HepG2 (cell line): Measurements from ENCODE around the gene HNRNPC. TPM values are rescaled to one million over a fixed set of nuclear protein-coding genes. Genes with fewer than 3 reads are reported as not detected.

Source experiments
- CC2D1A ChIP-seq: sonication (generic); formaldehyde crosslinking; IDR thresholded peaks from 2 replicates; pipeline ENCODE4 v1.8.1; 2023; ENCODE audit warnings: mild to moderate bottlenecking, missing genetic modification reagents
- CREB3 ChIP-seq: sonication (generic); formaldehyde crosslinking; IDR thresholded peaks from 2 replicates; pipeline ENCODE4 v1.5.0; 2020; ENCODE audit warnings: missing genetic modification reagents
- HHEX ChIP-seq: IDR thresholded peaks from 2 replicates; pipeline ENCODE4 v1.6.1; 2016; ENCODE audit warnings: control low read depth
- HNRNPL ChIP-seq: fragments of 200-400 bp; formaldehyde crosslinking; IDR thresholded peaks from 2 replicates; pipeline ENCODE4 v1.6.1; 2017; ENCODE audit warnings: mild to moderate bottlenecking, low read depth, low read length
- KLF11 ChIP-seq: IDR thresholded peaks from 2 replicates; pipeline ENCODE4 v1.6.1; 2016; ENCODE audit warnings: missing compliant biosample characterization
- MTF2 ChIP-seq: sonication (generic); formaldehyde crosslinking; IDR thresholded peaks from 2 replicates; pipeline ENCODE4 v1.5.0; 2020; ENCODE audit warnings: missing genetic modification reagents, borderline replicate concordance
- NFYC ChIP-seq: IDR thresholded peaks from 2 replicates; pipeline ENCODE4 v1.6.1; 2016; ENCODE audit warnings: missing genetic modification reagents, missing compliant biosample characterization
- PBX2 ChIP-seq: IDR thresholded peaks from 2 replicates; pipeline ENCODE4 v1.6.1; 2016; ENCODE audit warnings: control low read depth
- SETDB1 ChIP-seq: sonication (generic); formaldehyde crosslinking; IDR thresholded peaks from 2 replicates; pipeline ENCODE4 v1.5.1; 2020; ENCODE audit warnings: missing genetic modification reagents, mild to moderate bottlenecking, borderline replicate concordance
- SOX5 ChIP-seq: IDR thresholded peaks from 2 replicates; pipeline ENCODE4 v1.6.1; 2016; ENCODE audit warnings: borderline replicate concordance
- TBL1XR1 ChIP-seq: fragments of 150-350 bp; IDR thresholded peaks from 2 replicates; pipeline ENCODE4 v1.6.1; 2014; ENCODE audit warnings: borderline replicate concordance, low read length; ENCODE audit not compliant: partially characterized antibody
- TFDP1 ChIP-seq: IDR thresholded peaks from 2 replicates; pipeline ENCODE4 v1.6.1; 2016; ENCODE audit warnings: missing compliant biosample characterization, missing genetic modification reagents, borderline replicate concordance
- ZFP62 ChIP-seq: sonication (generic); formaldehyde crosslinking; IDR thresholded peaks from 2 replicates; pipeline ENCODE4 v1.4.0; 2020; ENCODE audit warnings: missing genetic modification reagents
- ZNF362 ChIP-seq: sonication (generic); formaldehyde crosslinking; IDR thresholded peaks from 2 replicates; pipeline ENCODE4 v1.4.0; 2020; ENCODE audit warnings: missing genetic modification reagents, mild to moderate bottlenecking, borderline replicate concordance
- ZNF441 ChIP-seq: sonication (generic); formaldehyde crosslinking; IDR thresholded peaks from 2 replicates; pipeline ENCODE4 v1.7.0; 2021; ENCODE audit warnings: missing genetic modification reagents, borderline replicate concordance
- ZNF549 ChIP-seq: sonication (generic); formaldehyde crosslinking; IDR thresholded peaks from 2 replicates; pipeline ENCODE4 v1.5.0; 2020; ENCODE audit warnings: missing genetic modification reagents
- ZNF563 ChIP-seq: sonication (generic); formaldehyde crosslinking; IDR thresholded peaks from 2 replicates; pipeline ENCODE4 v1.8.0; 2022; ENCODE audit warnings: mild to moderate bottlenecking, moderate library complexity, missing genetic modification reagents
- ZNF629 ChIP-seq: sonication (generic); formaldehyde crosslinking; conservative IDR thresholded peaks from 2 replicates; pipeline ENCODE4 v1.5.0; 2020; ENCODE audit warnings: missing genetic modification reagents
- ZNF772 ChIP-seq: sonication (generic); formaldehyde crosslinking; IDR thresholded peaks from 2 replicates; pipeline ENCODE4 v1.5.0; 2020; ENCODE audit warnings: mild to moderate bottlenecking, missing genetic modification reagents
- polyA plus RNA-seq, 8 experiments: library from polyadenylated mRNA; depleted of rRNA in 3 of 8; stranded (reverse) in 7 of 8; unstranded in 1 of 8; fragments of >200 nt; fragmentation: Illumina TruSeq in 4 of 8; extraction: Trizol in 4 of 8; gene quantifications; 2 replicates each; pipeline versions ENCODE4 v1.2.1 to v1.2.3, GENCODE V29; 2011 to 2016; ENCODE audit warnings: low read depth in 4 of 8, missing spikeins in 1 of 8, mixed read lengths in 1 of 8; ENCODE audit not compliant: insufficient read depth in 1 of 8
- total RNA-seq, 5 experiments: library from RNA; depleted of rRNA; stranded (reverse); fragments of >200 nt; fragmentation: Illumina TruSeq; extraction: Trizol; gene quantifications; 2 replicates each; pipeline ENCODE4 v1.2.3, GENCODE V29; 2016; ENCODE audit warnings: low read depth in 1 of 5
- TF ChIP-seq, protein P1 (sequence below): sonication (generic); formaldehyde crosslinking; IDR thresholded peaks from 2 replicates; pipeline ENCODE4 v1.8.0; 2022; ENCODE audit warnings: missing genetic modification reagents, low read depth, mild to moderate bottlenecking, borderline replicate concordance
- TF ChIP-seq, protein P2 (sequence below): IDR thresholded peaks from 2 replicates; pipeline ENCODE4 v1.6.1; 2016; ENCODE audit warnings: missing compliant biosample characterization, missing genetic modification reagents, borderline replicate concordance
- TF ChIP-seq, protein P3 (sequence below): sonication (generic); formaldehyde crosslinking; IDR thresholded peaks from 2 replicates; pipeline ENCODE4 v1.4.0; 2020; ENCODE audit warnings: low read depth, missing genetic modification reagents

The HNRNPC gene
- total and polyA plus RNA-seq, 2 of the 13 experiments (the other 11 are each of a cell fraction or from before 2014, with no cell fraction given): 628 to 1,099 TPM

DNA sequence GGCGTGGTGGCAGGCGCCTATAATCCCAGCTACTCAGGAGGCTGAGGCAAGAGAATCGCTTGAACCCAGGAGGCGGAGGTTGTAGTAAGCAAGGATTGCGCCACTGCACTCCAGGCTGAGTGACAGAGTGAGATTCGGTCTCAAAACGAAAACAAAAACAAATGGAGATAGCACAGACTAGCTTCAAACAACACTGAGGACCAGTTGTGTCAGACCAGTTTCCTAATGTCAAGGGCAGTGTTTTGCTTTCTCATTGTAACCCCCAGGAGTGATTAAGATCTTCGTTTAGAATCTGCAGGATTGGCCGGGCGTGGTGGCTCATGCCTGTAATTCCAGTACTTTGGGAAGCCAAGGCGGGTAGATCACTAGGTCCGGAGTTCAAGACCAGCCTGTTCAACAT is 29.1 kb upstream of the HNRNPC start (continued):
- TF ChIP-seq CC2D1A (CRISPR knock-in tag): no peak
- TF ChIP-seq HHEX: no peak
- TF ChIP-seq ZFP62 (CRISPR knock-in tag): no peak
- TF ChIP-seq NFYC (CRISPR knock-in tag): no peak
- TF ChIP-seq PBX2 (CRISPR knock-in tag): peak; percentile 57
- TF ChIP-seq TFDP1 (CRISPR knock-in tag): no peak
- no peak for TF ChIP-seq ZNF629
- TF ChIP-seq, protein P1, sequence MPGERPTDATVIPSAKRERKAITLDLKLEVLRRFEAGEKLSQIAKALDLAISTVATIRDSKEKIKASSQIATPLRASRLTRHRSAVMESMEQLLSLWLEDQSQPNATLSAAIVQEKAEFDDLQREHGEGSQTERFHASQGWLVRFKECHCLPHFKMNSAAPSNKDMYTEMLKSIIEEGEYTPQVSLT: no peak
- no peak for TF ChIP-seq CREB3 (CRISPR knock-in tag)
- TF ChIP-seq MTF2 (CRISPR knock-in tag): no peak
- TF ChIP-seq ZNF549 (CRISPR knock-in tag): no peak
- 0 out of 2 replicates have a peak, but pooled peaks have one; percentile 51 for TF ChIP-seq ZNF772 (CRISPR knock-in tag)
- no peak for TF ChIP-seq KLF11 (CRISPR knock-in tag)
- peak; percentile 43; the same call in 1 of the 2 replicates for TF ChIP-seq SOX5 (CRISPR knock-in tag)
- TF ChIP-seq, protein P2, sequence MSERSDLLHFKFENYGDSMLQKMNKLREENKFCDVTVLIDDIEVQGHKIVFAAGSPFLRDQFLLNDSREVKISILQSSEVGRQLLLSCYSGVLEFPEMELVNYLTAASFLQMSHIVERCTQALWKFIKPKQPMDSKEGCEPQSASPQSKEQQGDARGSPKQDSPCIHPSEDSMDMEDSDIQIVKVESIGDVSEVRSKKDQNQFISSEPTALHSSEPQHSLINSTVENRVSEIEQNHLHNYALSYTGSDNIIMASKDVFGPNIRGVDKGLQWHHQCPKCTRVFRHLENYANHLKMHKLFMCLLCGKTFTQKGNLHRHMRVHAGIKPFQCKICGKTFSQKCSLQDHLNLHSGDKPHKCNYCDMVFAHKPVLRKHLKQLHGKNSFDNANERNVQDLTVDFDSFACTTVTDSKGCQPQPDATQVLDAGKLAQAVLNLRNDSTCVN (CRISPR knock-in tag): no peak
- no peak for TF ChIP-seq SETDB1 (CRISPR knock-in tag)
- peak; percentile 12 for TF ChIP-seq TBL1XR1
- TF ChIP-seq HNRNPL: no peak
- no peak for TF ChIP-seq ZNF441 (CRISPR knock-in tag)
- TF ChIP-seq, protein P3, sequence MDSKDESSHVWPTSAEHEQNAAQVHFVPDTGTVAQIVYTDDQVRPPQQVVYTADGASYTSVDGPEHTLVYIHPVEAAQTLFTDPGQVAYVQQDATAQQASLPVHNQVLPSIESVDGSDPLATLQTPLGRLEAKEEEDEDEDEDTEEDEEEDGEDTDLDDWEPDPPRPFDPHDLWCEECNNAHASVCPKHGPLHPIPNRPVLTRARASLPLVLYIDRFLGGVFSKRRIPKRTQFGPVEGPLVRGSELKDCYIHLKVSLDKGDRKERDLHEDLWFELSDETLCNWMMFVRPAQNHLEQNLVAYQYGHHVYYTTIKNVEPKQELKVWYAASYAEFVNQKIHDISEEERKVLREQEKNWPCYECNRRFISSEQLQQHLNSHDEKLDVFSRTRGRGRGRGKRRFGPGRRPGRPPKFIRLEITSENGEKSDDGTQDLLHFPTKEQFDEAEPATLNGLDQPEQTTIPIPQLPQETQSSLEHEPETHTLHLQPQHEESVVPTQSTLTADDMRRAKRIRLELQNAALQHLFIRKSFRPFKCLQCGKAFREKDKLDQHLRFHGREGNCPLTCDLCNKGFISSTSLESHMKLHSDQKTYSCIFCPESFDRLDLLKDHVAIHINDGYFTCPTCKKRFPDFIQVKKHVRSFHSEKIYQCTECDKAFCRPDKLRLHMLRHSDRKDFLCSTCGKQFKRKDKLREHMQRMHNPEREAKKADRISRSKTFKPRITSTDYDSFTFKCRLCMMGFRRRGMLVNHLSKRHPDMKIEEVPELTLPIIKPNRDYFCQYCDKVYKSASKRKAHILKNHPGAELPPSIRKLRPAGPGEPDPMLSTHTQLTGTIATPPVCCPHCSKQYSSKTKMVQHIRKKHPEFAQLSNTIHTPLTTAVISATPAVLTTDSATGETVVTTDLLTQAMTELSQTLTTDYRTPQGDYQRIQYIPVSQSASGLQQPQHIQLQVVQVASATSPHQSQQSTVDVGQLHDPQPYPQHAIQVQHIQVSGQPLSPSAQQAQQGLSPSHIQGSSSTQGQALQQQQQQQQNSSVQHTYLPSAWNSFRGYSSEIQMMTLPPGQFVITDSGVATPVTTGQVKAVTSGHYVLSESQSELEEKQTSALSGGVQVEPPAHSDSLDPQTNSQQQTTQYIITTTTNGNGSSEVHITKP (CRISPR knock-in tag): 0 out of 2 replicates have a peak, but pooled peaks have one; percentile 23
- TF ChIP-seq ZNF362 (CRISPR knock-in tag): peak; percentile 7; the same call in 1 of the 2 replicates
- no peak for TF ChIP-seq ZNF563 (CRISPR knock-in tag)
